Lung (tissue), 12 donors: ENCODE measurements around the gene AGAP1. TPM values are rescaled to one million over a fixed set of nuclear protein-coding genes. Genes with fewer than 3 reads are reported as not detected.
A peak's percentile ranks its signal among the peaks of the same experiment; 100 is the strongest.

Source experiments
- ATAC-seq: fragments of 200-7000 bp; cut with Tn5 transposase; one replicate; pipeline ENCODE4 v1.9.1; 2020; ENCODE audit warnings: moderate number of reproducible peaks; ENCODE audit not compliant: insufficient read depth, low FRiP score
- DNase-seq, 3 donors: peaks; one replicate each; pipeline ENCODE4 v3.0.0-alpha.2; 2013 to 2017
- H3K27ac ChIP-seq, 2 donors: one replicate each; pipeline ENCODE4 v1.5.1; 2013; ENCODE audit warnings: mild to moderate bottlenecking in 2 of 2, moderate library complexity in 2 of 2, control low read depth in 1 of 2, inconsistent platforms in 1 of 2, low read depth in 1 of 2, low read length in 1 of 2
- H3K27me3 ChIP-seq, 3 donors: one replicate each; pipeline ENCODE4 v1.5.1; 2013; ENCODE audit warnings: low read length in 2 of 3; ENCODE audit not compliant: control insufficient read depth in 3 of 3, insufficient read depth in 3 of 3
- H3K36me3 ChIP-seq, 4 donors: one replicate each; pipeline ENCODE4 v1.5.1; 2013; ENCODE audit warnings: low read length in 4 of 4, mild to moderate bottlenecking in 1 of 4, moderate library complexity in 1 of 4; ENCODE audit not compliant: control insufficient read depth in 4 of 4, insufficient read depth in 4 of 4
- H3K4me1 ChIP-seq, 5 donors: one replicate each; pipeline ENCODE4 v1.5.1; 2013; ENCODE audit warnings: low read length in 5 of 5, mild to moderate bottlenecking in 2 of 5, moderate library complexity in 1 of 5; ENCODE audit not compliant: control insufficient read depth in 5 of 5, insufficient read depth in 5 of 5
- H3K4me3 ChIP-seq: one replicate; pipeline ENCODE4 v1.5.1; 2013; ENCODE audit warnings: mild to moderate bottlenecking, control low read depth, moderate library complexity
- H3K9ac ChIP-seq, 2 donors: one replicate each; pipeline ENCODE4 v1.5.1; 2013; ENCODE audit warnings: low read length in 2 of 2, control low read depth in 1 of 2; ENCODE audit not compliant: insufficient read depth in 1 of 2
- H3K9me3 ChIP-seq, 4 donors: one replicate each; pipeline ENCODE4 v1.5.1; 2013; ENCODE audit warnings: low read length in 3 of 4, mild to moderate bottlenecking in 1 of 4, moderate library complexity in 1 of 4; ENCODE audit not compliant: control insufficient read depth in 4 of 4, insufficient read depth in 3 of 4
- CTCF ChIP-seq: IDR thresholded peaks from 2 replicates; pipeline ENCODE4 v1.5.1; 2012; ENCODE audit warnings: mild to moderate bottlenecking; ENCODE audit errors: control extremely low read depth, extremely low read depth
- WGBS, 2 donors: extraction: QIAGEN DNeasy Blood & Tissue Kit; methylation state at CpG; one replicate each; pipeline ENCODE4 v1.1.7; 2013; 5-methylcytosine and 5-hydroxymethylcytosine counted together
- polyA plus RNA-seq, 2 donors: library from polyadenylated mRNA; stranded (reverse); fragments of 200-250 nt; gene quantifications; one replicate each; pipeline ENCODE4 v1.2.1, GENCODE V29; 2013
- total RNA-seq, 2 donors: library from RNA; depleted of rRNA in 1 of 2; stranded (reverse); fragments of >200 nt in 1 of 2; gene quantifications; one replicate each; pipeline ENCODE4 v1.2.1, GENCODE V29; 2014 to 2021
- donor health status: control.
- donor health status: control.
- donor health status: Bipolar disorder and iron deficiency.
- donor health status: healthy.
- donor health status: DM: yes; HTN: yes; CAD: no.

AGAP1 gene
- total and polyA plus RNA-seq, 4 donors: 6.6 to 39.4 (median 20.2) TPM

DNA sequence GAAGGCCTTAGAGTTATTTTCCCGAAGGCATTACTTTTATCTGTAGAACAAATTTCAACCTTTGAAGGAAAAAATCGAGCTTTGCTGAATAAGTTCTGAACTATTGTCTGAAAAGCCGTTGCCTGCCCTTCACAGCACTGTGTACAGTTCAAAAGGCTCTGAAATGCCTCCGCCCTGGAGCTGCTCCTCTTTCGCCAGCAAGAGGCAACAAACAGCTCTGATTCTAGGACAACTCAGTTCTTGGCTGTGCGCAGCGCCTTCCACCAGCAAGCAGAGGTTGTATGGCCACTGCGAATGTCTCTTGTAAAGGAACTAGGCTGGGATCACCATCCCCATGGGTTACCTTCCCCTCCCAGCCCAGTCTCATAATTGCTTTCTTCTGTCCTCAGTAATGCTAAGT lies 365.8 kb downstream of the AGAP1 start:
- H3K36me3 ChIP-seq: no peaks in the 10 kb centered on the region
- H3K4me3 ChIP-seq: no peak overlapping the region
- TF ChIP-seq CTCF: no peak
- no peaks in the 10 kb centered on the region for H3K9me3 ChIP-seq
- H3K27me3 ChIP-seq: no peaks in the 10 kb centered on the region
- DNase-seq: peak in 1 of 3 donors; percentile 23
- 75 to 77% methylated on average over 8 of the region's 8 CpGs for WGBS, 2 donors
- H3K9ac ChIP-seq: no peak overlapping the region
- H3K27ac ChIP-seq: no peak overlapping the region
- no peak for ATAC-seq
- peaks cover 0 to 6% (median 0%) of the 10 kb centered on the region in 5 donors for H3K4me1 ChIP-seq

DNA sequence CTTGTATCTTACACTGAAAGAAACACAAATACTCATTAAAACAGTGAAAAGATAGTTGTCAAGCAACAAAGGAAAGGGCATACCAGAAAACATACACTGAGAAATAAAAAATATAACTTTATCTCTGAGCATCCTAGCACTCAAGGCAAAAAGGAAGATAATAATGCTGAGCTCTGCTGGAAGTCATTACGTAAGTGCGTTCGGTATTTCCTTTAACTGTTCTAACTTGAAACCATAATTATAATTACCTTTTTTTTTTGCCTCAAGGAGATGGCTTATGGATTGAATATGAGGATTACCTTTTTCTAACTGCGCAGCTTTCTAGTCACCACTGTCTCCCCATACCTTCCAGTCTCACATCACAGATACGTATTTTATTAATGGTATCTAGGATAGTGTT lies 366.3 kb downstream of the AGAP1 start:
- Histone ChIP-seq H3K4me3 (no peak overlapping the region), H3K9me3 (no peaks in the 10 kb centered on the region), H3K36me3 (no peaks in the 10 kb centered on the region), H3K4me1 (peaks cover 0 to 6% (median 0%) of the 10 kb centered on the region in 5 donors), H3K9ac (no peak overlapping the region), H3K27me3 (no peaks in the 10 kb centered on the region), H3K27ac (no peak overlapping the region)
- no peak for TF ChIP-seq CTCF
- 77 to 78% methylated on average over 5 of the region's 5 CpGs for WGBS, 2 donors
- no peak for ATAC-seq
- DNase-seq: peak in 1 of 3 donors; percentile 14

DNA sequence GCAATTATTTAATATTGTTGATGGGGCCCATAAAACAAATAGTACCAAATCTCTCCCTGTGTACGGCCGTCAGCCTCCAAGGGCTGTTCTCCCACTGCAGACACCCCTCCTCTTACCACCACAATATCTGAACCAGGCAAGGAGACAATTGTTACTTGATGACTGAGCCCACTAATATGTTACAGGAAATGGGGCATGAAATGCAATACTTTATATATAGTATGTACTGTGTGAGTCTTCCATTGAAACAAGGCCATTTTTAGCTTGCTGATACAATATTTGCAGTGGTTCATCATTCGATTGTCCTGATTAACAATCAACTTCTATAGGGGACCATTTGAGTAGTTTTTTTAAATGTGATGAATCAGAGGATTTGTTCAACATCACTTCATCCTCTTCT lies 367.0 kb downstream of the AGAP1 start:
- 82% methylated on average over 3 of the region's 3 CpGs for WGBS, 2 donors
- H3K27me3 ChIP-seq: no peaks in the 10 kb centered on the region
- H3K9ac ChIP-seq: no peak overlapping the region
- H3K4me3 ChIP-seq: no peak overlapping the region
- no peak for DNase-seq
- no peaks in the 10 kb centered on the region for H3K9me3 ChIP-seq
- H3K36me3 ChIP-seq: no peaks in the 10 kb centered on the region
- ATAC-seq: no peak
- H3K27ac ChIP-seq: no peak overlapping the region
- peaks cover 0 to 6% (median 0%) of the 10 kb centered on the region in 5 donors for H3K4me1 ChIP-seq
- TF ChIP-seq CTCF: no peak

DNA sequence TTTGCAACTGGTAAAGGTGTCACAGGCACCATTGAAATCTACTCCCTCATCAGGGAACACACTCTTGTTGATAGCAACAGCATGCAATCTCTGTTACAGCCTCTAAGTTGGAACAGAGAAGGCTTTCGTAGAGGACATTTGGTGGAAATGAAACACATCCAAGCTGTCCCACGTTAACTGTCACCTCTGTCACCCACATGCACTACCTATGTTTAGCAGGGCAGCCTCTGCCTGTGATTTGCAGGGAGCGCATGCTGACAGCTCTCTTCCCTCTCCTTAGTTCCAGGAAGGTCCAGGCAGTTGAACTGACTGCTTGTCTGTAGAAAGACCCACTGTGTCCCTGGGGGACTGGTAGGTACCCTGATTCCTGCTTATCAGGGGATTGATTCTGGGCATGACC lies 367.5 kb downstream of the AGAP1 start:
- no peak for TF ChIP-seq CTCF
- WGBS, 2 donors: 86 to 91% methylated on average over 3 of the region's 3 CpGs
- Histone ChIP-seq H3K4me1 (peaks cover 0 to 6% (median 0%) of the 10 kb centered on the region in 5 donors), H3K4me3 (no peak overlapping the region), H3K9me3 (no peaks in the 10 kb centered on the region), H3K27me3 (no peaks in the 10 kb centered on the region), H3K27ac (no peak overlapping the region), H3K36me3 (no peaks in the 10 kb centered on the region), H3K9ac (no peak overlapping the region)
- DNase-seq (no peak), ATAC-seq (no peak)
